COLO668 (cell line): Measurements from ENCODE around the gene SLX1A.
"Not testable (repeated sequence)": the region's sequence is repeated elsewhere in the genome, so short reads cannot be mapped to it uniquely, and the experiment has no call there.

ENCODE experiments used
- DNase-seq: peaks from one replicate; lab custom pipeline; 2025; ENCODE audit not compliant: unreplicated experiment; lab: John Stamatoyannopoulos, UW

SLX1A gene

DNA sequence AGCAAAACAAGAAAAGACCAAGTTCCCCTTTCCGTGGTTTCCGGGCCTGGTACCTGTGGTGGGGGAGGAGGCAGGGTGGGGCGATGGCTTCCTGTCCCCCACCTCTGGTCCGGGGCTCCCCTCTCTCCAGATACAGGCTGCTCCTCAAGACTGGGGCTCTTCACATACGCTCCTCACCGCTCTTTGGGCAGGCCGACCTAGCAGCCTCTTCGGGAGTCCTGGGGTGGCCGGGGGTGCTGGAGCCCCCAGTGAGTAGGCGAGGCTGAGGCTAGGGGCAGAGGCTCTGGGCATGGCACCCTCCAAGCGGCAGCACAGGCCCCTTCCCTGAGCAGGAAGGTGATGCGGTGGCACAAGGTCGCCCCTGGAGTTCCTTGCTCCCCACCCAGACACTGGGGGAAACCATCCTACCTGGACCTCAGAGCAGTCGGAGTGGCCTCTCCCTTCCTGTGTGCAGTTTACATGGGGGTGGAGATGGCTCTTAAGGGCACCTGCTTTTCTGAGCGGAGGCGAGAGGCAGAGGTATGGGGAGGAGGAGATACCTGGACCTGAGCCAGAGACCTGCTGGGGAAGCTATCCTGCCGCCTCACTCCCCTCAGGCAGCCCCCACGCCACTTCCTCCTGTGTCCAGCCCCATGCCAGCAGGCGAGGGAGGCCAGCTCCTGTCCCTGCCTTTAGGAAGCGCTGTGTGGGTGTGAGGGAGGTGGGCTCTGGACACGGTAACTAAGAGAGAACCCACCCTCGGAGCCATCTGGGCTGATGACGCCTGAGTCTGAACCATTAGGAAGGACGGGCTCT is 9.4 kb upstream of the SLX1A start:
- DNase-seq: peak; percentile 84

DNA sequence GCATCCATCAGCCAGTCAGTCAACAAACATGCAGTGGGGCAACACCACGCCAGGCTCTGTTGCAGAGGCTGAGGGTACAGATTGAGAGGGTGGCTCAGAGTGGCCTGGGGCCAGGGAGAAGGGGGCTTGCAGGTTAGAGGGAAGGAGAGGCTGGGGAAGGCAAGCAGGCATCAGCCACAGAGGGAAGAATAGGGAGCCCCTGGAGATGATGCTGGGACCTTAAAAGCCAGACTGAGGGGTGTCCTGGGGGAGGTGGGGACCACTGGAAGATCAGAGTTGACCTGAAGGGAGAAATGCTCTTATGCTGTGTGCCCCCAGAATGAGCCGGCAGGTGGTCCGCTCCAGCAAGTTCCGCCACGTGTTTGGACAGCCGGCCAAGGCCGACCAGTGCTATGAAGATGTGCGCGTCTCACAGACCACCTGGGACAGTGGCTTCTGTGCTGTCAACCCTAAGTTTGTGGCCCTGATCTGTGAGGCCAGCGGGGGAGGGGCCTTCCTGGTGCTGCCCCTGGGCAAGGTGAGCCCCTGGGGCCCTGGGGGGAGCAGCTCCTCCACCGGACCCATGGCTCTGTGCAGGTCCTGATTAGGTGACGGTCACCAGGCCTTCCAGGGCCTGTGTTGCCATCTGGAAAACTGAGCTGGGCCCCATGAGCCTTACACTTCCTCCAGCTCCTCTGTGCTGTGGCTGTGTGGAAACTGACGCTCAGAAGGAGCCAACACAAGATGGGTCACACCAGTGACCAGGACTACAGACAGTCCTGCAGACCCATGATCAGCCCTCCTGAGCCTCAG is 8.6 kb upstream of the SLX1A start:
- no peak for DNase-seq

DNA sequence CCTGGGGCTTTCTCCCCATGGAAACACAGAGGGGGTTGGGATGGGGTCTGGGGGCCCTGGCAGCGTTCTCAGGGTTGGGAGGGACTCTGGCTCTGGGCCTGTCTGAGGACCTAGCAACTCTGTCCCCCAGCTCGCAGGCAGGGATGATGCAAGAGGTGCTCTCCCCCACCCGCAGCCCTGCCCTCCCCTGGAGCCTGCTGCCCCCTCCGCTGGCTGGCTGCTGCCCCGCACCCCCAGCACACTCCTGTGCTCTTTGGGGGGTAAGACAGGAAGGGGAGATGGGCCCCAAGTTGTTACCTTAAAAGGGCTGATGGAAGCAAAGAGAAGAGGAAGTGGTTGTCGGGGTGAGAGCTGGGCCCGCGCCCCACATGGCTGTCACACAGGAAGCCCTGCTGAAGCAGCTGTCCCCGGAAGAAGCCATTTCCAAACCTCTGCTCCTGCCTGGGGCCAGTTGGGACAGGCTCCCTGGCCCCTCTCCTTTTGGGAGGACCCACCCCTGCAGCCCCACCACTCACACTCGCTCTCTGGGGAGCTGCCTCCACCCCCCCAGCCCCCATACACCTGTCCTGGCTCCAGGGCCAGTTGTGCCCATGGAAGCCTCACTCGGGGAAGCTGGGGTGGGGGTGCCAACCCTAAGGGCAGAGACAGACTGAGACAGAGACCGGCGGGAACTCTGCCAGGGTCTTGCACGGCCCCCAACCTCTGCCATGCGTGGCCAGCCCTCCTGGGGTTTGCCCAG is 7.8 kb upstream of the SLX1A start:
- no peak for DNase-seq

DNA sequence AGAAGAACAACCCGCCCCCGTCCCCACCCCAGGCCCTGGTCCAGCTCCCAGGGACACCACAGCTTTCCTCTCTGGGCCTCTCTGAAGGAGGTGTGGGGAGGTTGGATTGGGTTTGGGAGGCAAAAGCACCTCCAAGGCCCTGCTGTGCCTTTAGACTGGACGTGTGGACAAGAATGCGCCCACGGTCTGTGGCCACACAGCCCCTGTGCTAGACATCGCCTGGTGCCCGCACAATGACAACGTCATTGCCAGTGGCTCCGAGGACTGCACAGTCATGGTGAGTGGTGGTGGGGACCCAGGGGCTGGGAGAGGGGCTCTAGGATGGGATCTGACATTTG is 7.3 kb upstream of the SLX1A start:
- no peak for DNase-seq

DNA sequence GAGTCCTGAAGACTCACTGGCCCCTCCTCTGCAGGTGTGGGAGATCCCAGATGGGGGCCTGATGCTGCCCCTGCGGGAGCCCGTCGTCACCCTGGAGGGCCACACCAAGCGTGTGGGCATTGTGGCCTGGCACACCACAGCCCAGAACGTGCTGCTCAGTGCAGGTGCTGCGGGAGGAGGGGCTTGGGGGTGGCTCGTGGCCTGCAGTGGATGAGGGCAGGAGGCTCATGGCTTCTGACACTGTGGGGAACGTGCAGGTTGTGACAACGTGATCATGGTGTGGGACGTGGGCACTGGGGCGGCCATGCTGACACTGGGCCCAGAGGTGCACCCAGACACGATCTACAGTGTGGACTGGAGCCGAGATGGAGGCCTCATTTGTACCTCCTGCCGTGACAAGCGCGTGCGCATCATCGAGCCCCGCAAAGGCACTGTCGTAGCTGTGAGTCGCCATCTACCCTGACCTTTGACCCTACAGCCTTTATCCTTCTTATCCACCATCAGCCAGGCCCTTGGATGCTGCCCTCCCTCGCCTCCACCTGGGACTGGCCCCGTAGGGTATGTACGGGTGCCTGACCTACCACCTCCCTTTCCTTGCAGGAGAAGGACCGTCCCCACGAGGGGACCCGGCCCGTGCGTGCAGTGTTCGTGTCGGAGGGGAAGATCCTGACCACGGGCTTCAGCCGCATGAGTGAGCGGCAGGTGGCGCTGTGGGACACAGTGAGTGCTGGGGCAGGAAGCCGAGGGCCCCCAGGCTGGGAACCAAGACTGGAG is 6.7 kb upstream of the SLX1A start:
- peak; percentile 52 for DNase-seq

DNA sequence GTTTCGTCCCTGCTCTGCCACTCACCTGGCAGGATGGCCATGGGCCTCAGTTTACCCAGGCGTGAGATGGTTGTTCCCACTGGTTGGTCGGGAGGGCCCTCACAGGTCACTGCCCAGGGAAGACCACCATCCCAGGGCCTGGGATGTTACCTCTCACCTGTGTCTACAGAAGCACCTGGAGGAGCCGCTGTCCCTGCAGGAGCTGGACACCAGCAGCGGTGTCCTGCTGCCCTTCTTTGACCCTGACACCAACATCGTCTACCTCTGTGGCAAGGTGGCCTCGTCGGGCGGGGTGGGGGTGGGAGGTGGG is 6.2 kb upstream of the SLX1A start:
- no peak for DNase-seq

DNA sequence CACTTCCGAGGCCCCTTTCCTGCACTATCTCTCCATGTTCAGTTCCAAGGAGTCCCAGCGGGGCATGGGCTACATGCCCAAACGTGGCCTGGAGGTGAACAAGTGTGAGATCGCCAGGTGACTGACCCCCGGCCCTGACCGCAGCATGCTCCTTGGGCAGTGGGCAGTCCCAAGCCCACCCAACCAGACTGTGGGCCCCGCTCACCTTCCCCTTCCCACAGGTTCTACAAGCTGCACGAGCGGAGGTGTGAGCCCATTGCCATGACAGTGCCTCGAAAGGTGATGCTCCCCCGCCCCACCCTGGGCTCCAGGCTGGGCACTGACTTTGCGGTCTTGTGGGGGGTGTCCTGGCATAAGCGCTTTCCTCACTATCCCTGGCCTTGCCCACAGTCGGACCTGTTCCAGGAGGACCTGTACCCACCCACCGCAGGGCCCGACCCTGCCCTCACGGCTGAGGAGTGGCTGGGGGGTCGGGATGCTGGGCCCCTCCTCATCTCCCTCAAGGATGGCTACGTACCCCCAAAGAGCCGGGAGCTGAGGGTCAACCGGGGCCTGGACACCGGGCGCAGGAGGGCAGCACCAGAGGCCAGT is 5.6 kb upstream of the SLX1A start:
- DNase-seq: no peak

DNA sequence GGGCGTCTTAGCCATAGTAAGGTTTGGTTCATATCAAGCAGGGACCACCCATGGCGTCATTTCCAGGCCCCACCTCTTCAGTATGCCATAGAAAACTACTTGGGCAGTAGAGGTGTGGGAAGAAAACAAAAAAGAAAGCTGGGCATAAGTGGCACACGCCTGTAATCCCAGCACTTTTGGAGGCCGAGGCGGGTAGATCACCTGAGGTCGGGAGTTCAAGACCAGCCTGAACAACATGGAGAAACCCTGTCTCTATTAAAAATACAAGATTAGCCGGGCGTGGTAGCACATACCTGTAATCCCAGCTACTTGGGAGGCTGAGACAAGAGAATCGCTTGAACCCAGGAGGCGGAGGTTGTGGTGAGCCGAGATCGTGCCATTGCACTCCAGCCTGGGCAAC is 2.5 kb upstream of the SLX1A start:
- not testable (repeated sequence) for DNase-seq

DNA sequence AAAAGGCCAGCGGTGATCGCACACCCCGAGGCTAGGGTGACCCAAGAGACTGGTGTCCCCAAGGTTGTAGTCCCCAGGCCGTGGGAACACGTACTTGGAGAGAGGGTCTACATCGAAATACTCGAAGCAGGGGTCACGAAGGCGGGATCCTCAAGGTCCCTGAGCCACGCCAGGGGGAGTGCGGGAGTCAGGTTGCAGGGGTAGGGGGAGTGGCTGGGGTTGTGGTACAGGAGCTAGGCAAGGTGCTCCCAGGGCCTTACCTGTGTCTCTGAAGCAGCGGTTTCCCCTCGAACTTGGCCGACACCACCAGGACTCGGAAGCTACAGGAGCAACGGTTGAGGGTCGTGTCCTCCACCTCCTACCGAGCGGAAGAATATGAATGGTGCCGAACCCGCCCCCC is 577 bp upstream of the SLX1A start:
- not testable (repeated sequence) for DNase-seq

DNA sequence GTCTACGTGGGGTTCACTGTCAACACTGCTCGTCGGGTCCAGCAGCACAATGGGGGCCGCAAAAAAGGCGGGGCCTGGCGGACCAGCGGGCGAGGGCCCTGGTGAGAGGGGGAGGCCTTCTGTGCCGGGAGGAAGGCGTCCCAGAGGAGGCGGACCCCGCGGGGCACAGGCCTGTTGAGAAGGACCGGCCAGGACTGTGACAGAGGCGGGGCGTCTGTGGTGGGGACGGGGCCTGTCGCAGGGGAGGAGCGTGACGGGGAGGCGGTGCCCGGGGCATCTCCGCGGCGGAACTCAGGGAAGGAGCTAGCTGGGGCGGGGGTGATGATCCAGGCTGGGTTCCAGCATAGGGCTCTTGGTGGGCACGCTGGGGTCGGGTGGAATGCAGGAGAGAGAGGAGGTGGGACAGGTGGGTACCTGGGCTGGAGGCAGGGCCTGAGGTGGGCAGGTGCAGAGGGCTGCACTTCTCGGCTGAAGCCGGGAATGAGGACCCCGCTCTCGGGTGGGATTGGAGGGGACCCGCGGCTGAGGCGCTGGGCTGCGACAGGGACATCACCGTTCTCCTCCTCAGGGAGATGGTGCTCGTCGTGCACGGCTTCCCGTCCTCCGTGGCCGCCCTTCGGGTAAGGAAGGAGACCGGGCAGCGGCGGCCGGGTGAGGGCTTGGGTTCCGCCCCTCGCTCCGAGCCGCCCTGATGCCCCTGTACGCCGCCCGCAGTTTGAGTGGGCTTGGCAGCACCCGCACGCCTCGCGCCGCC is 674 bp downstream of the SLX1A start:
- not testable (repeated sequence) for DNase-seq

DNA sequence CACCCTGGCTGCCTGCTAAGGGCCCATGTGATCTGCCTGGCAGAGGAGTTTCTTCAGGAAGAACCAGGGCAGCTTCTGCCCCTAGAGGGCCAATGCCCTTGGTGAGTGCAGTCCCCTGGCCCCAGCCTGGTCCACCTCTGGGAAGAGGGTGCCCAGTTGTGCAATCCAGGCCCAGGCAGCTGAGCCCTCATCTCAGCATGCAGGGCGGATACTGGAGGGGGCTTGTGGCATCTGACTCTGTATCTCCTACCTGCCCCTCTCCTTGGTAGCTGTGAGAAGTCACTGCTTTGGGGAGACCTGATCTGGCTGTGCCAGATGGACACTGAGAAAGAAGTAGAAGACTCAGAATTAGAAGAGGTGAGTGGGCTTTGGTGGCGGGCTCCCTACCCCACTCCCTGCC is 3.3 kb downstream of the SLX1A start:
- not testable (repeated sequence) for DNase-seq

DNA sequence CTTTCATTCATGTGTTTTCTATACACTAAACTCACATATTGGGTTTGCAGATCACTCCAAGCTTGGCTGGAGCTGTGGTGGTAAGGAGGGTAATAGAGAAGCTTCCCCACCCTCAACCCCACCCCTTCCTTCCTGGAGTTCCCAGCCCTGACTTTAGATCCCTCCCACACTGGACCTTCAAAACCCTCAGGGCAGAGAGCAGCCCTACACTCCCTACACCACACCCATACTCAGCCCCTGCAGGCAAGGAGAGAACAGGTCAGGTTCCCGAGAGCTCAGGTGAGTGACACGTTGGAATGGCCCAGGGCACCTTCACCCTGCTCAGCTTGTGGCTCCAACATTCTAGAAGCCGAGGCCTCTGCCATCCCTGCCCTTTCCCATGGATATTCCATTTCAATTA is 5.4 kb downstream of the SLX1A start, which contains the start of gene SULT1A3:
TSS of gene SULT1A3 (plus strand) at position 207 of the 400 bp plus-strand sequence. CDS start 1,474 bp downstream, outside the sequence.
- not testable (repeated sequence) for DNase-seq

DNA sequence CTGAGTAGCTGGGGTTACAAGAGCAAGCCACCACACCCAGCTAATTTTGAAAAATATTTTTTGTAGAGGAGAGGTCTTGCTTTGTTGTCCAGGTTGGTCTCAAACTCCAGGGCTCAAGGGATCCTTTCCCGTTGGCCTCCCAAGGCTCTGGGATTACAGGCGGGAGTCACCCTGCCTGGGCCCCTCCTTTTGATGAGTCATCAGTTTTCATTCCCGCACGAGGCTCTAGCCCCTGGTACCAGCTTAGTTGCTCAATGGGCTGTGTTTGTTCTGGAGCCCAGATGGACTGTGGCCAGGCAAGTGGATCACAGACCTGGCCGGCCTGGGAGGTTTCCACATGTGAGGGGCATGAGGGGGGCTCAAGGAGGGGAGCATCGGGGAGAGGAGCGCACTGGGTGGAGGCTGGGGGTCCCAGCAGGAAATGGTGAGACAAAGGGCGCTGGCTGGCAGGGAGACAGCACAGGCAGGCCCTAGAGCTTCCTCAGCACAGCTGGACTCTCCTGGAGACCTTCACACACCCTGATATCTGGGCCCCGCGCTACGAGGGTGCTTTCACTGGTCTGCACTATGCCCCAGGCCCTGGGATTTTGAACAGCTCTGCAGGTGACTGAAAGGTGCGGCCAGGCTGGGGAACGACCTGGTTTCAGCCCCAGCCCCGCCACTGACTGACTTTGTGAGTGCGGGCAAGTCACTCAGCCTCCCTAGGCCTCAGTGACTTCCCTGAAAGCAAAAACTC is 6.1 kb downstream of the SLX1A start:
- not testable (repeated sequence) for DNase-seq

DNA sequence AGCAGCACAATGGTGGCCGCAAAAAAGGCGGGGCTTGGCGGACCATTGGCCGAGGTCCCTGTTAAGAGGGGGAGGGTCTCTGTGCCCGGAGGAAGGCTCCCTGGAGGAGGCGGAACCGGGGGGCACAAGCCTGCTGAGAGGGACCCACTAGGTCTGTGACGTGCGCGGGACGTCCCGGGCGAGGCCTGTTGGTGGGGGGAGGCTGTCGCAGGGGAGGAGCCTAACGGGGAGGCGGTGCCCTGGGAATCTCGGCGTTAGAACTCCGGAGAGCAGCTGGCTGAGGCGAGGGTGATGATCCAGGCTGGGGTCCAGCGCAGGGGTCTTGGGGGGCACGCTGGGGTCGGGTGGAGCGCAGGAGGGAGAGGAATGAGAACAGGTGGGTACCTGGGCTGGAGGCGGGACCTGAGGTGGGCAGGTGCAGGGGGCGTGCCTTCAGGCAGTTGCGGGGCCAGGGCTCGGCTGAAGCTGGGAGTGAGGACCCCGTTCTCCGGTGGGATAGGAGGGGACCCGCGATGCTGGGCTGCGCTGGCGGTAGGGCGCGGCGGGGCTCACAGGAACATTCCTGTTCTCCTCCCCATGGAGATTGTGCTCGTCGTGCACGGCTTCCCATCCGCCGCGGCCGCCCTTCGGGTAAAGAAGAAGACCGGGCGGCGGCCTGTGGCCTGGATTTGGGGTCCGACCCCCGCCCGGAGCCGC is 12.0 kb downstream of the SLX1A start:
- DNase-seq: not testable (repeated sequence)

DNA sequence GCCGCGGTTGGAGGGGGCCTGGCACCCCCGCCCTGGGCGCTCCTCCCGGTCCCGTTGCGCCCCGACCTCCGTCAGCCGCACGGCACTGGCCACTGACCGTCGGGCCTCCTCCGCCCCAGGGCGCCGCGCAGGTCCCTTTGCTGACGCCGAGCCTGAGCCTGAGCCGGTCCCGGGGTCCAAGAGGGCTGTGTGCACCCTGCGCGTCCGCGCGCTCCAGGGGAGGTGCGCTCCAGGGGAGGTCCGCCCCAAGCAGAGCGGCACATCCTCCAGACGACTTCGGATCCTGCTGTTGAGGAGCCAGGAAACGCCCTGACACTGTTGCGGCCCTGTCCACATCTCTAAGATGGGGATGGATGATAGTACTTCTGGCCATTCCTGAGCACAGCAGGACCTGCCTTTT is 12.6 kb downstream of the SLX1A start:
- not testable (repeated sequence) for DNase-seq

DNA sequence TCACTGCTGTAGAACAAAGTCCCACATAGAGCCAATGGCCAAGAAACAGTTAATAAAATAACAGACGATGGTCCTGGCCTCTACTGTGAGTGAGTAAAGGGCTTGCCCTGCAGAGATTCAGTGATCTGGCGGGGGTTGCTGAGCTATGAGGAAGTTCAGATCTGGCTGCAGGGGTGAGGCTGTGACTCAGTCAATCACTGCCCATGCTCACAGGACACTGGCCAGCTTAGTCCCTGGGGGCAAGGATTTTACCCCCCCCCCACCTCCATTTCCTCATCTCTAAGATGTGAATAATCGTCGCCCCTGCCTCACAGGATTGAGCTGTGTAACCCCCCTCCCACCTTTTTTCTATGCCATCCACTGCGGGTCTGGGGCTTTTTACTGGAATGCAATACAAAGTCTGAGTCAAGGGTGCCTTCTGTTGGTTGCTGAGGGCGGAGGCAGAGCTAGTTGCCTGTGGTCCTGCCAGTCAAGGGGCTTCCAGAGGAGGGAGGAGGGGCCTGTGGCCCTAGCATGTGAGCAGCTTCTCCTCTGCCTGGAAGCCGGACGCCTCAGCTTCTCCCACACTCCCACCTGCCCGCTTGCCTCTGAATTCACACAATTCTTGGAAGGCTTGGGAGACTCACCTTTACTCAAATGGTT is 13.5 kb downstream of the SLX1A start:
- DNase-seq: not testable (repeated sequence)

DNA sequence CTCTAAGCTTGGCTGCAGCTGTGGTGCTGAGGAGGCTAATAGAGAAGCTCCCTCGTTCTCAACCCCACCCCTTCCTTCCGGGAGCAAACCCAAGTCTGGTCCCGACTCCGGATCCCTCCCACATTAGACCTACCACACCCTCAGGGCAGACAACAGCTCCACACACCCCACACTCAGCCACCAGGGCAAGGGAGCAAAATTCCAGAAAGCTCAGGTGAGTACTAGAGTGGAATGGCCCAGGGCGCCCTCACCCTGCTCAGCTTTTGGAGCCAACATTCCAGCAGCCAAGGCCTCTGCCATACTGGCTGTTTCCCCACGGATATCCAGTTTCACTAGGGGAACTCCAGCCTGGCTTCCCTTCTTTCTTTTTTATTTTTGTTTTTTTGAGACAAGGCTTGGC is 15.4 kb downstream of the SLX1A start:
- DNase-seq: not testable (repeated sequence)

DNA sequence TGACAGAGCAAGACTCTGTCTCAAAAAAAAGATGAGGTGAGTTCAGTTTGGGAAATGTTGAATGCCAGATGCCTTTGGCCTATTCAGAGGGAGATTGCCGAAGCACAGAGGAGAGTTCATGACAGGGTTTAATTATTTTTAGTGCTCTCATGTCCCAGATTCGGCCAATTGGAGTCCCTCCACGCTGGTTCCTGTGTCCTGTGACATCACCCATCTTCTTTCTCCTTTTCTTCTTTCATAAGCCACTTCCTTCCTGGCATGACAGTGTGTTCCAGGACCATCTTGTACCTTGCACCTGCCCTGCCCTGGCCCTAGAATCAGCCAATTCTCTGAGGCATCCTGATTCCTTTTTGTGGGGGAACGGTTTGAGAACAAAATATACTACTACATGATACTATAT is 17.7 kb downstream of the SLX1A start:
- DNase-seq: not testable (repeated sequence)
